ENCODE measurements around the gene DHRS4.

DHRS4 gene

GRCh38 chr14:23953464-23954278 lies at the start of gene DHRS4:
DHRS4 (plus strand) TSS chr14:23953770; CDS start chr14:23953789, 19 bp downstream.
- peak; percentile 79 for DNase-seq

GRCh38 chr14:23910101-23910875 lies 43.3 kb upstream of the DHRS4 start:
- DNase-seq: no peak

GRCh38 chr14:23910876-23911210 lies 42.7 kb upstream of the DHRS4 start:
- no peak for DNase-seq

- DNase-seq: no peak
Observed at GRCh38 chr14:23915559-23915958, 38.0 kb upstream of the DHRS4 start.

- DNase-seq: no peak
Observed at GRCh38 chr14:23916004-23916403, 37.6 kb upstream of the DHRS4 start.

DNA sequence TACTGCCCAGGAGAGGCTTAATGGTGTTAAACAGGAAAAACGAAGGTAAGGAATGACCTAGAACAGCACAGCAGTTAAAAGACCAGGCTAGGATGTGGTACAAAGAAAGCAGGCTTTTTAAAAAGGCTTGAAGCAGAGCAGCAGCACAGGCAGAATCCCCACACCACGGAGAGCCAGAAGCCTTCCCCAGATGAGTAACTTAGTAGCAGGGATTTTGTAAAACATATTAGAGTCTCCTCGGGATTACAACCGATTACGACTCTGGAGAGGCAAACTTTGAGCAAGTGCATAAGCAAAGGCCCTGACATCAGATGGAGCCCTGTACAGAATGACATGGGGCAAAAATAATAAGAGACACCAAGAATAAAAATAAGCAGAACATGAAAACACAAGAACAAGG lies 37.1 kb upstream of the DHRS4 start:
- no peak for DNase-seq

DNA sequence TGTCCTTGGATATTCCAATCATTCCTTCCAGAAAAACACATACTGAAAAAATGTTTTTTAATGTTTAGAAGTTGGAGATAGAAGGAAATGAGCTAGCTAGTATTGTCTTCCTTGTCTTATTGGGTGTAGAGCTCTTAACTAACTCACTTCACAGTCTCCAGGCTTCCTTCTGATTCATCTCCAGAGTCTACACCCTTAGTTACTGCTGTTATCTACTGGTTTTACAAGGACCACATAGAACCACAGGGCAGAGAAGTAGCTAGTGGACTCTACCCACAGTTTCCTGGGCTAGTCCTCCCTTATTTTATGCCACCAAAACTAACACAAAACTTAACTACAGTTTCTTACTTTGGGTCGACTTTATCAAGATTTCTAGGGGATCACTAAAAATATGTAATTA lies 31.0 kb upstream of the DHRS4 start:
- no peak for DNase-seq

DNA sequence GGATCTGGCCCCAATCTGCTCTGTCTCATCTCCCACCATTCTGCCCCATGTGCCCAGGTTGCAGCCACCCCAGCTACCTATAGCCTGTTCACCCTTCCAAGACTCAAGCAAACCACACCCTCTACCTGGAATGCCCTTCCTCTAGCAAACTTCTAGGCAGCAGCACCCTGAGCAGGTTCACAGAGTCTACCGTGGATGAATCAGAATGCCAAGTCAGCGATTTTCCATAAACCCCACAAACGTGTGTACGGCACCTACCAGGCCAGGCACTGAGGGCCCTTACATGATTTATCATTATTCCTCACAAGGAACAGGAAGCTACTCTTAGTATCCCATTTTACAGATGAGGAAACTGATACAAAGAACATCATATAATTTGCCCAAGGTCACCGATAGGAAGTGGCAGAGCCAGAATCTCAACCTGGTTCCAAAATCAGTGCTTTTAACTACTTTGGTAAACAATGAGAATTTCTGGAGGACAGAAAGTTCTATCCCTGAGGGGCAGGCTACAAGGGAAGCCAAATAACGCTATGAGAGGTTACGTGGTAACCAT lies 28.0 kb upstream of the DHRS4 start:
- DNase-seq: no peak

DNA sequence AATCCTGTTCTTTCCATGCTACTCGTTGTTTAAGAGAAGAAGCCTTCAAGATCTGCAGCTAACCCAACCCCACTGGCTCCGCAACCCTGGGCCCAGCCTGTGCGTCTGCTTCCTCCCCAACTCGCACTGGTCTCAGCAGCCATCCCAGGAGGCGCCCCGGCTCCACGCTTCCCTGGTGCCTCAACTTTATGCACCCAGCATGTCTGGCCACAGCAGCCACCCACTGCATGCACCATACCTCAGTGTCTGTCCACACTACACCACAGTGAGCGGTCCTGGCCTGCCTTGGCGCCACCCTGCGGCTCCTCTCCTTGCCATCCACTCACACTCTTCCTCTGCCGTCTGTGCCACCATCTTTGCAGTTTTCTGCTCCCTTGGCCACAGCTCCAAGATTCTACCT lies 27.0 kb upstream of the DHRS4 start:
- no peak for DNase-seq

- DNase-seq: no peak
Observed at GRCh38 chr14:23929136-23929535, 24.4 kb upstream of the DHRS4 start.

GRCh38 chr14:23929822-23930294 lies 23.7 kb upstream of the DHRS4 start:
- peak; percentile 81 for DNase-seq

DNA sequence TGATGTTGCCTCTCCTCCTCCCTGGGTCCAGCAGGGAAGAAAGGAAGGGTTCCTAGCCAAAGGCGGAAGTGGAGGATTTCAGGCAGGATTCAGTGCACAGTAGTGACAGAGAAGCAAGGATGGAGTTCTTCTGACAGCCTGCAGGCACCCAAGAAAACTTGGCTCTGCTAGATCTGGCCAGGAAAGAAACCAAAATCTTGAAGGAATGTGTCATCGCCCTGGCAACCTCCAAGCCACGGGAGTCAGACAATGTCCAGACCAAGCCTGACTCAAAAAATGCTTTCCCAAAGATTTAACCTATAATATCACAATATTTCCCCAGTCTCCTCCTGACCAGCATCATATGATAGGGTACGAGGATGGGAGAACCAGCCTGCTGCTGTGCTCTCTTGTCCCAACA lies 22.8 kb upstream of the DHRS4 start:
- no peak for DNase-seq

- DNase-seq: no peak
Observed at GRCh38 chr14:23931721-23932289, 21.8 kb upstream of the DHRS4 start.

DNA sequence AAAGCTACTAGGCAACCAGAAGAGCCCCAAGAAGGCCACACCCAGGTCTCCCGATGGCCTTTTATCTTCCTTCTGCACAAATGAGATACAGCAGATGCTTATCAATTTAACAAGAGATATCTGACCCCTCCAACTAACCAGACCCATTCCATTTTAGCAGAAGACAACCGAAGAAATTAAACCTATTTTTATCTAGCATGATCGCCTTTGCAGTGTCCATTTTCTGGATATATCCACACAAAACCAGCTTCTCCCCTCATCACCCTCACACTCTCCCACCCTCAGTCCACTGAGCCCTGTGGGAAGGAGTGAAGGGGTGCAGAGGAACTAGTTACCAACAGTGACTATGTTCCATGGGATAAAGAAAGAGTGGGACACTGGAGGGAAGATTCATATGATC lies 20.9 kb upstream of the DHRS4 start:
- no peak for DNase-seq

DNA sequence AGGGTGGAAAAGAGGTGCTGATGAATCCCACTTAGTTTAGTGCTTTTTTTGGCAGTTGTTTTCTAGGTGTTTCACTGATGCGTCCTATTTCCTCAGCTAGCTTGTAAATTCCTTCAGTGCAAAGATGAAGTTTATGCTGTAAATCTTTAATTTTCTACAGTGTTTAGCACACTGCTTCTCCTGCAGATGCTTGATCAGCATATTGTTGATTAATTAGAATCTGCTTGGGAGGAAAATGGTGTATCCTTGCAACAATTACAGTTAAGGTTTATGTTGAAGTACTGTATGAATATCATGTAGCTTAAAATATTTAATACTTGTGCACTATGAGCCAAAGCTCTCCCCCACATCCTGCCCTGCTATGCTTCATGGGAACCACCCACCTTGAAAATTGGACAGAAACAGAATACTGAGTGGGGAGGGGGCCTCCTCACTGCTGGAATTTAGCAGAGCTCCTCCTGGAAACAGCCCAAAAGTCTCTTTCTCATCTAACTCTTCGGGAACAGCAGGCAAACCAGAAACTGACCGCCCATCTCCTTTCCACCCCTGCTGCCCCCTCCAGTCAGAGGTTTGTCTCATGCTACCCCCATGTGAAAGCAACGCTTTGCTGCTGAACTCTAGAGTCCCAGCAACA lies 20.3 kb upstream of the DHRS4 start:
- no peak for DNase-seq

DNA sequence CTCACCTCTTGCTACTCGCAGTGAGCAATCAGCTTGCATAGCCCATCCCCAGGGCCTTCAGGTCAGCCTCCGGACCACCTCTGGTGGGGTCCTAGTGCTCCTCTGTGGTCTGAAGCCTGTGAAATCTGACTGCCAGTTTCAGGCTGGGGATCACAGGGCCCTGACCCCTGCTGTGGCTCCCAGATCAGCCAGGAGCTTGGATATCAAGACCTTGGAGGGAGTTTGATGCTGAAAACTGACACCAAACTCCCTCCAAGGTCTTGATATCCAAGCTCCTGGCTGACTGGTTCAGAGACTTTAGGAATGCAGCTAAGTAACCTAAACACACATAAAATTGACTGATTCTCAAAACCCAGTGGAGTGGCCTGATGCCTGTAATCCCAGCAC lies 19.8 kb upstream of the DHRS4 start:
- DNase-seq: no peak

GRCh38 chr14:23935158-23935557 lies 18.4 kb upstream of the DHRS4 start:
- DNase-seq: no peak

DNA sequence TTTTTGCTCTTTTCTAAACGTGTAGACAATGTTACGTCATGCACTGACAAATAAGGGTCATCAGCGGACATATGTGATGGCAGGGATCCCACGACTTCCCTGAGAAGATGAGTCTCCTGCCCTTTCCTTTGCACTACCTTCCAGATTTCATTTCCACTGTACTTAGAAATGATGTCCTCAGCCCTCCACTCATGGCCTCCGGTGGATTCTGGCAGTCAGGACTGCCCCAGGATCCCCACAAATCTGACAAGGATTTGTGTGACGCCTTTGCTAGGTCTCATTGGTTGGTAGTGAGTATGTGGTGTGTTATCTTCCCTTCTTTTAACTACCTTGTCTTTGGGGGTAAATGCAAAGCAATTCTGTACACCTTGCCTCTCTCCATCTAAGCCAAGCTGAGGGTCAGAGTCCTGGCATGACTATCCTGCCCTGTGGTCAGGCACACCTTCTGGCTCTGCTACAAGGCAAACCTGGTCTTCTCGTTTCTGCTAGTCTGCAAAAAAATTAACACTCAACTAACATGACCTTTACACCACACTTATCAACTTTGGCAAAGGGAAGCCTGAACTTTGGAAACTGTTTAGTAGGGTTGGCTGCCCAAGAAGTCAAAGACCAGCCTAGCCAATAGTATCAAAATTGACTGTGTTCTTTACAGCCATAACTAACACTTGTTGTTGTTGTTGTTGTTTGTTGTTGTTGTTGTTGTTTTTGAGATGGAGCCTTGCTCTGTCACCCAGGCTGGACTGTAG lies 17.3 kb upstream of the DHRS4 start:
- no peak for DNase-seq

GRCh38 chr14:23937203-23937602 lies 16.4 kb upstream of the DHRS4 start:
- DNase-seq: no peak

GRCh38 chr14:23938823-23939222 lies 14.7 kb upstream of the DHRS4 start:
- DNase-seq: no peak

GRCh38 chr14:23939607-23940326 lies 13.8 kb upstream of the DHRS4 start:
- no peak for DNase-seq

GRCh38 chr14:23941230-23941629 lies 12.3 kb upstream of the DHRS4 start:
- no peak for DNase-seq
